NOMO-1 (cell line): ENCODE measurements around the gene POU3F1.

Experiments used
- DNase-seq, 2 experiments: peaks; one replicate each; lab custom pipeline; 2025; ENCODE audit not compliant: unreplicated experiment in 2 of 2; lab: John Stamatoyannopoulos, UW

Gene POU3F1

GRCh38 chr1:38074302-38074677 lies 27.7 kb upstream of the POU3F1 start:
- no peak for DNase-seq

DNA sequence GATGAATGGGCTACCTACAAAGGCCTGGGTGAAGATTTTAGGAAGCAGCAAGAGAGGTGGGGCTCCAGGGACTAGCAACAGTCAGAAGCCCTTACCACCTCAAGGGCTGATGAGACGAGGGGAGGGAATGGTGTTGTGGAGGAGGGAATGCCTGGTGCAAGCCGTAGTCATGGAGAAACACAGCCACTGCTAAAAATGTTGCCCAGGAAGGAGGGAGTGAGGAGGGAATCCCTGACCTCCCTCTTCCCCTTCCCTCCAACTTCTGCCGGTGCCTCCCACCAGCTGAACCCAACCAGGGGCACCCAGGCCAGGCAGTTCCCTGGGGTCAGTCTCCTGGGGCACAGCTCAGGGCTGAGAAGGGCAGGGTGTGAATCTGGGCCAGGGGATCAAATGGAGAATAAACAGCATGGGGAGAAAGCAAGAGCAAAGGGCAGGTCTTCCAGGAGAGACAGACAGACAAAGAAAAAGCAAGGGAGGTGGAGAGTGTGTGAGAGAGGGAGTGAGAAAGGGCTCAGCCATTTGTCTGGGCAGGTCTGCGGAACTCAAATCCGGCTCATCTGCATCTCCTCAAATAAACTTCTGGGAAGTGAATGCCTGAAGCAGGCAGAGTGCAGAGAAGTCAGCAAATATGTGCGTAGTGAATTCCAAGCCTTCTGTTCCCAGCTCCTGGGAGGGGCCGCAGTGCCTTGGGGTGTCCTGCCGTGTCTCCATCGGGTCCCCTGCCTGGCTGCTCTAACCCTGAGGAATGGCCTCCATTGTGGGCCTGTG lies 27.1 kb upstream of the POU3F1 start:
- no peak for DNase-seq

DNA sequence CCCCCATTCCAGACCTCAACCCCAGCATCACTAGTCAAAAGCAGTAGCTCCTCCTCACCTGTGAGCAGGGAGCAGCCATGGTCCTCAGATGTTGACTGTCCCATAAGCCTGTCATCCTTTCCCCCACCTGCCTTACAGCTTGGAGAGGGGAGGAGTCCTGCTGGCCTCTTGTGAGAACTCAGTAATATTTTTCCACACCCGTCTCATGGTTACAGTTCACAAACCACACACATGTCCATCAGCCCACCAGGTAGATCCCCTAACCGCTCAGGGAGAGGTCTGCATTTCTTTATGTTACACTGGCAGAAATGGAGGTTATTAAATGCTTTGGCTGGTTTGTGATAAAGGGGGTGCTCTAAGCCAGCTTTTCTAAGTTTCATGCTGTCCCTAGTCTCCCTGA lies 26.3 kb upstream of the POU3F1 start:
- no peak for DNase-seq

- no peak for DNase-seq
Measured at GRCh38 chr1:38071312-38072256, 25.0 kb upstream of the POU3F1 start.

DNA sequence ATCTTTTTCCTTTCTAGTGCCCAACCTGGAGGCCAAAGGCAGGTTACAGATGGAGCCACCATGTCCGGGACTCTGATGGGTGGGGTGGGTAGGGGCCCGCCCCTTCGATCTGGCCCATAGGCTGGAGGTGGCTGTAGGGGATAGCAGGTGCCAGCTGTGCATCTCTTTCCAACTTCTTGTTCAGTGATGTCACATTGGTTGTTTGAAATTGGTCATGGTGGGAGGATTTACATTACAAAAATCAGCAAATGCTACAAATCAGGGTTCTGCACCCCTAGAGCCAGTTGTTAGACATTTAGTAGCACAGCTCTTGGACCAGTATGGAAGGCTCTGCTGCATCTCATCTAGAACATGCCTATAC lies 22.4 kb upstream of the POU3F1 start:
- DNase-seq = no peak

GRCh38 chr1:38068220-38068979 lies 21.8 kb upstream of the POU3F1 start:
- DNase-seq = no peak

GRCh38 chr1:38064197-38064903 lies 17.8 kb upstream of the POU3F1 start:
- DNase-seq = no peak

DNA sequence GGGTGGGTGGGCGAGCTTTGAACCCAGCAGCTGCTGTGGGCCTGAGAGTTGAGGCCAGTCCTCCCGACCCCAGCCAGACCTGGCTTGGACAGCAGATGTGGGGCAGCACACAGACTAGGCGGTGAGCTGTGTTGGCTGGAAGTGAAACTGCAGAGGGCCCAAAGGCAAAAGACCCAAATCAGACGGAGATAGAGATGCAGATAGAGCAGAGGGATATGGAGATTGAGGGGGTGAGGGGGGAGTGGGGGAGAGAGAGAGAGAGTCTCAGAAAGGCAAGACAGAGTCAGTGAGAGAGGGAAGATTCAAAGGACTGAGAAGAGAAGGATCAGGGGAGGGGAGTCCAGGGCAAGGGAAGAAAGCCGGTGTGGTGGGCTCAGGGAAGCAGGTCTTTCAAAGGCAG lies 17.0 kb upstream of the POU3F1 start:
- no peak for DNase-seq

GRCh38 chr1:38062361-38063288 lies 16.0 kb upstream of the POU3F1 start:
- no peak for DNase-seq

- DNase-seq = no peak
Measured at GRCh38 chr1:38061883-38062328, 15.3 kb upstream of the POU3F1 start.

DNA sequence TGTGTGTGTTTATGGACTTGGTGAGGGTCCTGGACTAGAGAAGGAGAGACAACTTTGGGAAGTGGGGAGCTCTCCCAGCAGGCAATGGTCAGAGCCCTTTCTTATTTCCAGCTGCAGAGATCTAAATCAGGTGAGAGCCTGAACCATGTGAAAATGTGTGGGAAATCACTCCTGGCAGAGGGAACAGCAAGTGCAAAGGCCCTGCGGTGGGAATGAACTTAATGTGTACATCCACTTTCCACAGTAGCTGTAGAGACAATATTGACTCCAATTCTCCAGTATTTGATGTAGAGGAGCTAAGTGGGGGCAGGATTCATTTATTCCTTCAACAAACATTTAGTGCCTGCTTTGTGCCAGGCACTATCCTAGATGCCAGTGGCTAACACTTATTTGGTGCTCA lies 14.7 kb upstream of the POU3F1 start:
- no peak for DNase-seq

DNA sequence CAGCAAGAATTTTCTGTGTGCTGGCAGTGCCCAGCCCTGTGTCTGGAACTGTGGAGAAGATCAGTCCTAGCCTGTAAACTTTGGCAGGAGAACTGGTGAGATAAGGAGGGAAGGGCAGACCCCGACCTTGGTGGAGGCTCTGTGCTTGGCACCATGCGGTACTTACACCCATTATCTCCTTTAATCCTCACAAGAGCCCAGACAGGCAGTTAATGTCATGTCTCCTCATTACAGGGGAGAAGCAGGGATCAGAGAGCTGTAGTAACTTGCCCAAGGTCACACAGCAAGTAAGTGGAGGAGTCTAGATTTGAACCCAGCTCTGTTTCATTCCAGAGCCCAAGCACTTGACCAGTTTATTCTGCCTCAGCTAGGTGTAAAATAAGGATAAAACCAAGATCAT lies 13.9 kb upstream of the POU3F1 start:
- no peak for DNase-seq

- no peak for DNase-seq
Measured at GRCh38 chr1:38059635-38060250, 13.2 kb upstream of the POU3F1 start.

DNA sequence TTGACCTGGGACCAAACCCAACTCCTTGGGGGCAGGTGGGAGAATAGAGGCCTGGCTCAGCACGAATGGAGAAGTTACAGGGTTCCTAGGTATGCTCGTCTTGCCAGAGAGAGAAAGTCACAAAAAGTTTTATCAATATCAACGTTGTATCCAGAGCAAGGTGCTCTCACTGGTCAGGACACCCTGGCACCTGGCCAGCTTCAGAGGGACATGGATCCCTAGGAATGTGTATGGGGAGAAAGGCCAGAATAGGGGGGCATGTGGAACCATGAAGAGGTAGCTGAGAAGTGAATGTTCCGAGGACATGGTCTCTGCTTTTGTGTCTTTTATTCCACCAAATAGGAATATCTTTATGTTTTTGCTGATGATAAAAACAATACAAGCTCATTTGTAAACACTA lies 9.4 kb upstream of the POU3F1 start:
- DNase-seq = no peak

DNA sequence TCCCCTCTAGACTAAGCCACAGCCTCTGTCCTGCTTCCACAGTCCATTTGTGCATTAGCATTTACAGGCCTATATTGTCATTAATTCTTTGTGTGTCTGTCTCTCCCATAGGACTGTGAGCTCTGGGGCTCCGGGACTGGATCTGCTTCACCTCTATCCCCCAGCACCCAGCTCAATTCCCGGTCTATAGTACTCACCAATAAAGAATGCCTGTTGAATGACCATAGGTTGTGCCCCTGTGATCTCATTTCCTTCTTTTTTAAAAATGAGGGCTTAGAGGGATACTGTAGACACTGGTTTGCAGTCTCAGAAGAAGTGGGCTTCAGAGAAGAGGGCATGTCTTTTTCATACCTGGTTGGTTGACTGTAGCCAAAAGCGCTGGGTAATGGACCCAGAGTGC lies 8.8 kb upstream of the POU3F1 start:
- no peak for DNase-seq

DNA sequence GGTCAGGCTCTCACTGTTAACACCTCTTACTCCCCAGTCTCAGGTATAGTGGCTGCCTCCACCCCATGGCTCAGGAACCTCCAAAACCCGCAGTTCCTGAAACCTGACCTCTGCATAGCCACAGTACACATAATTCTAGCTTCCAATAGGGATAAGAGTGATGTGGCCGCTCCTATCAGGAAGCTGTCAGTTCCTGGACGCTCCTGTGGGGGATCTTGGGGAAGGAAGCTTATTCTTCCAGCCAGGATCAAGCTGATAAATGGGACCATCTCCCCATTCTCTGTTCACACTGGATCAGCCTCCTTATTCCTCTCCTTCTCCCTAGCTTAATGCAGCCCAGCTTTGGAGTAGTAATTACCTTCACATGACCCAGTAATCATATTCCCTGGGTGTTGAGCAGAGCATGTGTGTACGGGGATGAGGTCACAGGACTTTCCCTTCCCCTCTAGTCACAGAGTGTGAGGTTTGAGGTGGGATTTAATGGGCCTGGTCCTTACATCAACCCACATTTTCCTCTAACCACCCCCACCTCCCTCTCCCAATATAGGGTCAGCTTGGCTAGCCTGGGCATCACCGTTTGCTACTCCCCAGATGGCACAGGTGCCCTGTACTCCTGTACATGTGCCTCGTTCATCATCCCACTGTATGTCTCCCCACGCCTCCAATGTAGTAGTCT lies 7.0 kb upstream of the POU3F1 start:
- no peak for DNase-seq

DNA sequence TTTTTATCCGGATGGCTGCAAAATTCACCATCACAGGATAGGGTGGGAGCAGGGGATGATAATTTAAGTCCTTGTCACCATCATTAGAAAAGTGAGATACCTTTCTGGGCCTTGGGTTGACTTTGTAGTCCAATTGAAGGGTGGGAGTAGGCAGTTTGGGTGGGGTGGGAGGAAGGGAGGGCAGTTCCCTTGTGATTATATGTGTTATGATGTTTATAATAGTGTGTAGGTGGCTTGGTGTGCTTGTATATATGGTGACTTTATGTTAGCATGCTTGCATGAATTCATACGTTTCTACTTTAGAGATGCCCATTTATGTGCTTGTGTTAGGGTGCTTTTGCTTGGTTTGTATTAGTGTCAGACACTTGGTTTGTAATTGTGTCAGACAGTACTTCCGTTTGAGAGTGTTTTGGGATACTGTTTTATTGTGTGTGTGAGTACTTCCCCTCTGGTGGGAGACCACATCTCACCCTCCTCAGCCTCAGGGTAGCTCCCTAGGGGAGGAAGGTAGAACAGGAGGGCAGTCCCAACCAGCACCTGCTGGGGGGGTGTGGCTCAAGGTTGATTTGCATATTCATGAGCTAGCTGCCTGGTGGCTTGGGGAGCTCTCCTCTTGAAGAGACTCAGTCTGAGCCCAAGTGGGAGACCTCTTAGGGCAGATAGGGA lies 6.3 kb upstream of the POU3F1 start:
- no peak for DNase-seq

DNA sequence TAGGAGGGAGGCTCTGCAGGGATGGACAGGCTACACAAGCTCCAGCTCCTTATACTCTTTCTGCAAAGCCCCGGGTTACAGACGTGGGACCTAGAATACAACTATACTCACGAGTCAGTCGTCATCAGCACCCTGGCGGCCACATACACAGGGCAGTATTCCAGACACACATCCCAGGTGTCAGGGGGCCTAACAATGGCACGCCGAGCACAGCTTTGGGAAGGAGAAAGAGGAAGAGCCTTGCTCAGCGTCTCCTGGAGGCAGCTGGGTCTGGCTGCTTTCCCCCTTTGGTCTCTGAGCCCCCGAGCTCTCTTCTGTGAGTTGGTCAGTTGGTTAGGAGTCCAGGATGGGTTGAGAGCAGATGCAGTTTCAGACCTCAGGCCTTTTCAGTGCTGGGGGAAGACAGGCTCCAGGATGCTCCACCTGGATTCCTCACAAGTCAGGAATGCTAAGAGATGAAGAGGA lies 4.5 kb upstream of the POU3F1 start:
- no peak for DNase-seq
